Measurements from ENCODE around the gene ZCCHC4. TPM values are rescaled to one million over a fixed set of nuclear protein-coding genes. Genes with fewer than 3 reads are reported as not detected.
A peak's percentile ranks its signal among the peaks of the same experiment; 100 is the strongest.

Gene ZCCHC4
- 10 to 100 TPM in 1 of 2 donors, 1 to 10 TPM in 1; 8.1 to 14.1 TPM for total RNA-seq

- TF ChIP-seq CTCF (IDR thresholded peaks at IDR 0.05): peak; percentile 94
- Histone ChIP-seq H3K4me1 (ENCODE audit: control insufficient read depth in 1 of 2, low read depth in 2 of 2) (peaks cover 3 to 10% of the 10 kb centered on the region in 2 donors), H3K36me3 (no peaks in the 10 kb centered on the region), H3K9me3 (no peaks in the 10 kb centered on the region), H3K27me3 (replicated peaks; ENCODE audit: insufficient read depth) (no peaks in the 10 kb centered on the region), H3K27ac (peak within 1 kb of the TSS; percentile 38 to 50), H3K4me3 (peak within 1 kb of the TSS; percentile 84)
- ATAC-seq (ENCODE audit: insufficient number of reproducible peaks, low FRiP score, low read depth) (peak; percentile 91), DNase-seq (ENCODE audit: low spot score) (peak; percentile 59)
Observed at GRCh38 chr4:25312496-25313200, at the start of gene ZCCHC4. TSS of gene ZCCHC4 (plus strand) at chr4:25312774. CDS start at chr4:25312810, 36 bp downstream.

- ATAC-seq (ENCODE audit: insufficient number of reproducible peaks, low FRiP score, low read depth) (no peak), DNase-seq (ENCODE audit: low spot score) (no peak)
- no peak overlapping the region for H3K27ac ChIP-seq
- H3K9me3 ChIP-seq: no peaks in the 10 kb centered on the region
- peaks cover 3% of the 10 kb centered on the region for H3K36me3 ChIP-seq
- no peaks in the 10 kb centered on the region for H3K27me3 ChIP-seq (replicated peaks; ENCODE audit: insufficient read depth)
- H3K4me1 ChIP-seq (ENCODE audit: control insufficient read depth in 1 of 2, low read depth in 2 of 2): no peaks in the 10 kb centered on the region
- H3K4me3 ChIP-seq: no peak overlapping the region
- TF ChIP-seq CTCF (IDR thresholded peaks at IDR 0.05): no peak
Observed at GRCh38 chr4:25271866-25272265, 40.7 kb upstream of the ZCCHC4 start.

- no peak for ATAC-seq (ENCODE audit: insufficient number of reproducible peaks, low FRiP score, low read depth)
- H3K27me3 ChIP-seq (replicated peaks; ENCODE audit: insufficient read depth): no peaks in the 10 kb centered on the region
- no peak overlapping the region for H3K4me3 ChIP-seq
- no peaks in the 10 kb centered on the region for H3K4me1 ChIP-seq (ENCODE audit: control insufficient read depth in 1 of 2, low read depth in 2 of 2)
- no peaks in the 10 kb centered on the region for H3K9me3 ChIP-seq
- DNase-seq (ENCODE audit: low spot score): no peak
- no peak overlapping the region for H3K27ac ChIP-seq
- peaks cover 8% of the 10 kb centered on the region for H3K36me3 ChIP-seq
- no peak for TF ChIP-seq CTCF (IDR thresholded peaks at IDR 0.05)
Observed at GRCh38 chr4:25280210-25280609, 32.4 kb upstream of the ZCCHC4 start.

- ATAC-seq (ENCODE audit: insufficient number of reproducible peaks, low FRiP score, low read depth) (no peak), DNase-seq (ENCODE audit: low spot score) (no peak)
- no peak overlapping the region for H3K4me3 ChIP-seq
- no peaks in the 10 kb centered on the region for H3K4me1 ChIP-seq (ENCODE audit: control insufficient read depth in 1 of 2, low read depth in 2 of 2)
- H3K27me3 ChIP-seq (replicated peaks; ENCODE audit: insufficient read depth): no peaks in the 10 kb centered on the region
- H3K27ac ChIP-seq: no peak overlapping the region
- H3K36me3 ChIP-seq: peaks cover 8% of the 10 kb centered on the region
- TF ChIP-seq CTCF (IDR thresholded peaks at IDR 0.05): no peak
- no peaks in the 10 kb centered on the region for H3K9me3 ChIP-seq
Observed at GRCh38 chr4:25283948-25284347, 28.6 kb upstream of the ZCCHC4 start.

GRCh38 chr4:25284466-25284865 lies 28.1 kb upstream of the ZCCHC4 start:
- no peak for ATAC-seq (ENCODE audit: insufficient number of reproducible peaks, low FRiP score, low read depth)
- no peak overlapping the region for H3K27ac ChIP-seq
- peaks cover 8% of the 10 kb centered on the region for H3K36me3 ChIP-seq
- no peaks in the 10 kb centered on the region for H3K4me1 ChIP-seq (ENCODE audit: control insufficient read depth in 1 of 2, low read depth in 2 of 2)
- no peak overlapping the region for H3K4me3 ChIP-seq
- no peaks in the 10 kb centered on the region for H3K9me3 ChIP-seq
- no peak for DNase-seq (ENCODE audit: low spot score)
- TF ChIP-seq CTCF (IDR thresholded peaks at IDR 0.05): no peak
- H3K27me3 ChIP-seq (replicated peaks; ENCODE audit: insufficient read depth): no peaks in the 10 kb centered on the region
